GM18520 (cell line): ENCODE measurements around the gene KRT222.

Experiments
- ATAC-seq: cut with Tn5 transposase; IDR thresholded peaks from one replicate; pipeline ENCODE4 v1.9.1; 2021; ENCODE audit not compliant: unreplicated experiment

The KRT222 gene

DNA sequence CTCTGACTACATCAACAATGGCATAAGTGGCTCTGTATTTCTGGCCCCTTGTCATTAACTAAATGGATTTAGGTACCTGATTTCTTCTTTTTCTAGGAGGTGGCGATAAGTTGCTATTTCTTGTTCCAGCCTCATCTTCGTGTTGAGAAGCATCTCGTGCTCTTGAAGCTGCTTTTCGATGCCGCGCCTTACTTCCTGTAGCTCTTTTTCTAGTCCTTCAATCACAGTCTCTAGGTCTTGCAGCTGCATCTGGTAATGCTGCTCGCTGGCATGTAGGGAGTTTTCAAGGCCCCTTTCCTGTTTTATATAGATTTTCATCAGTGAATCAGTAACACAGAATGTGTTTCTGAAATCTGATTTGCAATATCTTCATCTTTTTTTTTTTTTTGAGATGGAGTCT lies 5.1 kb downstream of the KRT222 start:
- ATAC-seq: no peak

DNA sequence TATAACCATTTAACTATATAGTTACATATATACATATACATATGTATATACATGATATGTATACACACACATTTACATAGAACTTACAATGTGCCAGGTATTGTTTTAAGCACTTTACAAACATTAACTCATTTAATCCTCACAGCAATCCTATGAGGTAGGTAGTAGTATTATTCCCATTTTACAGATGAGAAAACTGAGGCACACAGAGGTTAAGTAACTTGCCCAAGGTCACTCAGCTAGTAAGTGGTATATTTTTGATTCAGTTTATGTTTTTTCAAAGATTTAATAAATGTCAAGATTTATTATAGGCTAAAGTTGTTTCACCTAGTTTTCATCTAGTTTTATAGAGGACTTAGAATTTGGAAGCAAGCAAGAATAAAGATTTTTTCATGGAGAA lies 6.6 kb downstream of the KRT222 start:
- no peak for ATAC-seq

DNA sequence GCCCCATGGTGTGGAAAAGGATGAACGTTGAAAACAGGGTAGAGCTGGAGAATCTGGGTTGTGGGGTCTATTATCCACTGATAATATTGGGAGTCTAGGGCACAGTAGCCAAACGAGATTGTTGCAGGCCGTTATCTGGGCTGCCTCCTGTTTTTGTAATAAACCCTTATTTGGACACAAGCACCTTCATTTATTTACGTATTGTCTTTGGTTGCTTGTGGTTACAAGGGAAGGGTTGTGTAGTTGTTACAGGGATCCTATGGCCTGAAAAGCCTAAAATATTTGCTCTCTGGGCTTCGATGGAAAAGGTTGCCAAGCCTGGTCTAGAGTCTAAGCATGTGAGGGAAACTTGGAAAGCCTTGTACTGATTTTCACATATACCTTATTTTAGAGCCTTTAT lies 13.0 kb downstream of the KRT222 start:
- ATAC-seq: no peak

DNA sequence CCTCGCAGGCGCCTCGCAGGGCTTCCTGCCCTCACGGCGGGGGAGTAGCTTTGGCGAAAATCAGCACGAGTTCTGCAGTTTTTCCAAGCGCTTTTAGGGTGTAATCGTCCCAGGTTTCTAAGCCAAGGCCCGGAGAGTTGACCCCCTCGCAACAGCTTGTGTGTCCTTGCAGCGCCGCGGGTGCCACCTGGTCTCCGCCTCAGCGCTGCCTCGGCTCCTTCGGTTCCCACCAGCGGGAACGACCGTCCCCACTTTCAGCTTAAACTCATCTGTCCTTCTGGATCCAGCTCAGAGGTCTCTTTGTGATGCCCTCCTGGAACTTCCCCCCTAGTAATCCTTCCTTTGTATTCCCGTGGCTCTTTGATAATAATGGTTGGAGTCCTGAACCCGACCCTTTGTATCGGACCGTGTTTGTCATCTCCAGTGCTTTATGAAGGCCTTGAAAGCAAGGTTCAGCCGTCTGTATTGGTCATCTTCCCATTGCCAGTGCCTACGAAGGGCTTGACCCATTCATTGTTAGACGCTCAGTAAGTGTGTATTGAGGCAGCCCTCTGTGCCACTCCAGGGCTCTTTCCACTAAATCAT lies 16.5 kb downstream of the KRT222 start:
- ATAC-seq: no peak

DNA sequence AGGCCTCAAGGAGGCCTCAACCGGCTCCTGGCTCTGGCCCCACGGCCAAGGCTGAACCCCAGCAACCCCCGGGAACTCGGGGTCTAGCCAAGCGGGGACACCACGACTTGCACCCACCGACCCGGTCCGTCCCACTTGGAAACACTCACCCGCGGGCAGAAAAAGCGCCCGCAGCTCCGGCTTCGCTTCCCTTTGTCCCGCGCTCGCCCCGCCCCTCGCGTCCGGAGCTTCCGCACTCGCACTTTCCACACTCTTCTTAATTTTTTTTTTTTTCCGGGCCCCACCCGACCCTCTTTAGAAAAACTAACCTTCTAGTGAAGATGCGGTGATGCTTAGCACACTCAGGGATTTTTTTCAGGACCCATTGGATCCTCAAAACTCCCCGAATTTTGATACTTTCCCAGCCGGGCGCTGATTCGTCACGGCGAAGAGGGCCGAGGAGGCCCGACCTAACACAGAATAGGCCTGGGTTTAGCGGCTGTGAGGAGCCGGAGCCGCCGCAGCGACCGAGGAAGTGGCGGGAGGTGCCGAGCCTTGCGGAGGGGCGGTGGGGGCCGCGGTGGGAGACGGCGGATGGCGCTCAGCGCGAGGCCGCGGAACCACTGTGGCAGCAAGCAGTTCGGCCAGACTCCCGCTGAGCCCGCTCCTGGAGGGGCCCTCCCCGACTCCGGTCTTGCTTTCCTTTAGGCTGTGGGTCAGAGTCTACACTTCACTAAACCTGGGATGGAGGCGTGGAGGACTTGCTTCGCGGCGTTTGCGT lies 17.2 kb downstream of the KRT222 start, which contains the start of gene SMARCE1:
SMARCE1 (minus strand) TSS at position 195 of the 760 bp plus-strand sequence. CDS start 2,016 bp downstream, outside the sequence.
- ATAC-seq: no peak

DNA sequence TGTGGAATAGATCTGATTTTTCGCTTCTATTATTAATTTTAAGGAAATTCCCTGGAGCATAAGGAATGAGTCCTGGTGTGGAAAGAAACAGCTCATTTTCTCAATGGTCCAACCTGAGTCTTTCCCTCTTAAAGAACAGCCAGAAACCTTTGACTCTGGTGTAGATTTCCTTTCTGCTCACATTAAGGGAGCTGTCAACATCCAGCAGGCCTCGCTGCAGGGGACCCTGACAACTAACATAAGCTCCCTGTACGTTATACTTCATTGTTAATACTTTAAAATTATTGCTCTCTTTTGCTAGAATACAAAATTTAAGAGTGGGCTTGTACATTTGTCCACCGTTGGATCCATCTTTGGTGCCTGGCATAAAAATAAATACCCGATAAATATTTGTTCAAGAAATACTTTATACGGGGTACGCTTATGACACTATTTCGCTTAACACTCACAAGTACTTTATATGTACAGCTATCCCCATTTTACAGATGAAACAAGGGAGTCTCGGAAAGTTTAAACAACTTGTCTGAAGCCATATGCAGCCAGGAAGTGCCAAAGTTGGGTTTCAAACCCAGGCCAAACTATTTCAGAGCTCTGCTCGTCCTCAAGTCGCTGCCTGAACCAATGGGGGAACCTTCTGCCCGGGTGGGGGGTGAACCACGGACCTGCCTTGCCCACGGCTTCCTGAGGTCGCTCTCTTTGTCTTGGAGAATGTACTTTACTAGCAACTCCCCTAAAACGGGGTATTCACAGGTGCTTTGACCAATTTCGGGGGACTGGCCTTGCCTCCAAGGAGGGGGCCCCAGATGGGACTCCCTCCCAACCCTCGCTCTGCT lies 18.0 kb downstream of the KRT222 start:
- ATAC-seq: no peak

DNA sequence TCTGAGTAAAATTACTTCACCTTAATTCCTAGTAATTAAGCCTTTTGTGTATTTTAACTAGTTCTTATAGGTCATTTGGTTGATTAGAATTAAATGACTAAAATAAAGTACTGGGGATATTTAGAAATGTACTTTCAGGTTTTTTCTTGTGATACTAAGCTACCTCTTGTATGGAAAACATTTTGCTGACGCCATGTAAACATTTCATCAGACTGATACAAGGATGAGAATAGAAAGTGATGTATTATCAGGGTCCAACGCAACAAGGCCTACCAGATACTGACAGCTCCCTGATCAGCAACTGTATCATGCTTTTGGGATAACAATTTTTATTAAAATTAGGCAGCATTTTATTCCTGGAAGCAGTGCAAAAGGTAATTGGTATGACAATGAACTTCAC lies 19.0 kb downstream of the KRT222 start:
- no peak for ATAC-seq

DNA sequence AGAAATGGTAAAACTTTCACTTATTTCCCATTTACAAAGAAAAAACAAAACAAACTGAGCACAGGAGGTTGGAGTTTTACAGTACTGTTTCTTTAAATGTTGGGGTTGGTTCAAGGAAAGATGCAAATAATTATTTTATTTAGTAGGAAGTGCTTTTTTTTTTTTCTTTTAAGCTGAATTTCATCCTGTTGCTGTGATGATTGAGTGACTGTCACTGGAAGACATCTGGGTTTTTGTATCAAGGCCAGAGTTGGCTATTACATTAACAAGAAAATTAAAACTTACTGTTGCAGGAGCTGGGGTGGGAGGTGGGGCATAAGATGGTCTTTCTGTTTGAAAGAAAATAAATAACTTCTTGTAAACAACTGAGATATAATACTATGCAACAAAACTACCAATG lies 19.7 kb downstream of the KRT222 start:
- ATAC-seq: no peak

DNA sequence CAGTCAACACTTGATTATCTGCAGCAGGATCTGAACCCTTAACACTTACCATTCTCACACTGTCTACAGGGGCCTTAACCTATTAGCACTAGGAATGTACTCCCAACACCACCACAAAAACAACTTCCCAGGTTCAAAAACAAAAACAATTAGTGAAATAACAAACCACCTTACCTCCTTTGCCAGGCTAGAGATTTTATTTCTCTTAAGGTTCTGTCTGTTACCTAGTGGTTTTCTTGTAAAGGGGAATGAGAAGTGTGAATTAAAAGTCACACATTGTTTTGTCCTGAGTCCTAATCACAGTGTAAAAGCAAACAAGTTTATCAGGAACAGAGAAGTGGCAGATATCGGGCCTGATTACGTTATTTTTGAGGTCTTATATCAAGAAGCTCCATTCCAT lies 27.0 kb downstream of the KRT222 start:
- no peak for ATAC-seq

DNA sequence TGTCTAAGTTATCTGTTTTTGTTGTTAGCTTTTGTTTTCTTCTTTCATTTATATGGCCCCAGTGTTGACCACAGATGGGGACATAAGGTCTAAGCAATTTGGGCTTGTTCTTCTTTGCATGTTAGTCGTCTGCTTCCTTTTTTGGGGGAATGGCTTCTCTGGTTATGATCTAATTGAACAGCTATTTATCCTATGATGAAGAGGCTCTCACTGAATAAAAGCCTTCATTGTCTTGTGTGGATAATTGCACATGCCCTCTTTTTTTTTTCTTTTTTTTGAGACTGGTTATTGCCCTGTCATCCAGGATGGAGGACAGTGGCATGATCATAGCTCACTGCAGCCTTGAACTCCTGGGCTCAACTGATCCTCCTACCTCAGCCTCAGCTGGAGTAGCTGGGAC lies 31.1 kb downstream of the KRT222 start:
- no peak for ATAC-seq

DNA sequence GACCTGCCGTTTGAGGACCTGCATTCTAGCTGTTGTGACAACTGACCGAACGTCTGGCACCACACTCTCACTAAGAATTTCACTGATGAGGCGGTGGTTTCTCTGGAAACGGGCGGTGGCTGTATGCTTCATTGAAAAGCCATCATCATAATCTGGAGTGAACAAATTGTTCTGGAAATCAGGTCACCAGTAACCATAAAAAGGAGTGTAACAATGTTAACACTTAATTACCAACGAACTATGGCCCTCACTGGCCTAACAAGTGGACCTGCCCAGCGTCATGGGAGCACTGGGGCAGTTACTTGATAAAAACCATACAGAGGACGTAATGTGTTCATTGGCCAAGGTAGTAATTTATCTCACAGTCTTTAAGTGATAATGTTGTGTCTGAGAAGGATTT lies 32.8 kb downstream of the KRT222 start:
- ATAC-seq: no peak

DNA sequence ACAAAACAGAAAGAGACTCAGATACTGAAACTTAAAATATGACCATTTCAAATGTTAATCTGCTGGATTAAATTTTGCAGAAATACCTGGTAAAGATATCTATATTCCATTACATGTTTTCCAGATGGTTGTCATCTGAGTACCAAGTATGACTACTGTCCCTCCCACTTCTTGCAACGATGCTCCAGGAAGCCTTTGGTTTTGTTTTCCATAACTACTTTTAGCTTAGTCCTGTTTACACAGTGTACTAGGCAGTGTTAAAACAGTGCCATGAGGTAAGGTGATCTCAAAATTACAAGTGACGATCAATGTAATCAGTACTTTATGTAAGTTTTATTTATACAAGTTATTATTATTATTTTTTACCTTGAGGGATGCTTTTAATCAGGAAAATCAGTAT lies 35.1 kb downstream of the KRT222 start:
- no peak for ATAC-seq

DNA sequence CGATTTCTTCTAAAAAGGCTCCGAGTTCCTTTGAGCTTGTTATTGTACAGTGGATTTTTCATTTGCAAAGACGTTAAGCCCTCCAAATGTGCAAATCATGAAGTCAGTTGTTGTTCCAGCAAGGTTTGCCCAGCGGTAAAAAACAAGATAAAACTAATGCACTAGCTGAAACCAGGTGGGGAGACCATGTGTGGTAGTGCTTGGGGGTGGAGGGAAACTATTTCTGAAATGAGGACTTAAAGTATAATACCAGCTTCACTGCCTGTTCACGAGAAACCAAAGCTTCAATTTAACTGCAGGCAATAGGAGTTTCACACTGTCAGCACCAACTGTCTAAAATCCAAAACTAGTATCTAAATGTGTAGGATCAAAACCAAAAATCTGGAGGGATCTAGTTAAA lies 39.7 kb downstream of the KRT222 start:
- no peak for ATAC-seq

DNA sequence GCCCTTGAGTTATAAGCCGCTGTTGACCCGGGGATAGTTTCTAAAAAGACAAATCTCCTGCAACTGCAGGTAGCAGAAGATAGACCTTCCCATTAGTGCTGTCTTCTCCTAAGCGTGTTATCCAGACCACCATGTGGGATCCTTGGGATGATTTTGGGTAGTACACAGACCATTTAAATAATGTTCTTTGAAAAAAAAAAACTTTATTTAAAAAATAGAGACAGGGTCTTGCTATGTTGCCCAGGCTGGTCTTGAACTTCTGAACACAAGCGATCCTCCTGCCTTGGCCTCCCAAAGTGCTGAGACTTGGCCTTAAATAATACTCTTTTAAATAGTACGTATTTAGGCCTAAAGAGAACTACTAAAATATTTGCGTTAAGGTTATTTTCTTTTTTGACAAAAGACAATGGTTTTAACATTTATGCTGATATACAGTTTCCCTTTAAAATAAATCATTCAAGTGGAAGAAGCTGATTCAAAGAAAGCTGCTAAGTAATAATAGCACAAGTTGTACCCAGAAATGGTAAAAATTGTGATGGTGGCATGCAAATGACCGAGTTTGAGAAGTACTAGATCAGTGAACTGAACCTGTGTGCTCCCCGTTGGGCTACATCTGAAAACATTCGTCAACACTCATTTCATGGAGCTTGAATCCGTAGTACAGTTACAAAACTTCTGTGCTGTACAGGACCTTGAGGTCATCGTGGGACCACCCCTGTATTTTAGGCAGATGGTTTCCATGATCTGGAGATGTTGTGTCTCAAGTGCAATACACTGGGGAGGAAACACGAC lies 41.4 kb downstream of the KRT222 start:
- no peak for ATAC-seq

DNA sequence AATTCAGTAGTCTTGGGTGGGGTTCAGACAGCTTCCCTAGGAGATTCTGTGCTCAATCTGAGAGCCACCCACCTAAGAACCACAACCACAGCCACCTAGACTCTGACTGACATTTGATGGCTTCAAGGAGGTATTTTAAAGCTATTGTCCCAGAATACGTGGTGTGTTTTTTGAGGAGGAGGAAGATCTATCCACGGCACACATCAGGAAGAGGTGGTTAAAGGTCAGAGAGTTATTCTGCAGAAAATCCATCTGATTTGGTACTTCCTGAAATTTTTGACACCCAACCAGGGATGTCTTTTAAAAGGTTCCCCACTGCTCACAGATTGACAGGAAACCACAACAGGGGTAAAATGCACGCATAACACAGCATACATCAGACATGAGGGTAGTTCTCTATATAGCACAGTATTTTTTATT lies 42.5 kb downstream of the KRT222 start:
- ATAC-seq: no peak

DNA sequence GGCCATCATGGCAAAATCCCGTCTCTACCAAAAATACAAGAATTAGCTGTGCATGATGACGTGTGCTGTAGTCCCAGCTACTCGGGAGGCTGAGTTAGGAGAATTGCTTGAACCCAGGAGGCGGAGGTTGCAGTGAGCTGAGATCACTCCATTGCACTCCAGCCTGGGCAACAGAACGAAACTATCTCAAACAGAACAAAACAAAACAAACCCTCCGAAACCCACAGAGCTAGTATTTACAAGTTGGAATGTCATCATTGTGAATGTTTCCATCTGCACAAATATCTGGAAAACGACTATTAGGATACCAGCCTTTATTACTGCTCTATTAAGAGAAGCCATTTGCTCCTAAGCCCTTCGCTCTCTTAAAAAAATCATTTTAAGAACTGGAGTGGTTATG lies 43.4 kb downstream of the KRT222 start:
- ATAC-seq: no peak

DNA sequence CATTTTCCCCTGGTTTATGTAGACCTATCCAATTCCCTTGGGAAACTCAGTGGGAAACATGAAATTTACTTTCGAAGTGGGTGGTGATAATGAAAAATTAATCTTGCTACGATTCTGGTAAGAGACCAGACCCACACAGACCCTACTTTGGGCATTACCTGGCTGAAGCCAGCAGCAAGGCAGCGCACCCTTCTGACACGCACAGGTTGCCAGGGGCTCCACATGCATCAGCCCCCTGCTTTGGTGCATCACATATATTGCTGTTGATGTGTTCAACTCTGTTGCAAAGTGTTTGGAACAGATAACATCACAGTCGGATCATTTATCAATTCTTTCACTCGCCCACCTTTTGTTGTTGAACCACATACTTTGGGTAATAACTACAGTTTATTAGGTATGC lies 44.0 kb downstream of the KRT222 start:
- ATAC-seq: no peak

DNA sequence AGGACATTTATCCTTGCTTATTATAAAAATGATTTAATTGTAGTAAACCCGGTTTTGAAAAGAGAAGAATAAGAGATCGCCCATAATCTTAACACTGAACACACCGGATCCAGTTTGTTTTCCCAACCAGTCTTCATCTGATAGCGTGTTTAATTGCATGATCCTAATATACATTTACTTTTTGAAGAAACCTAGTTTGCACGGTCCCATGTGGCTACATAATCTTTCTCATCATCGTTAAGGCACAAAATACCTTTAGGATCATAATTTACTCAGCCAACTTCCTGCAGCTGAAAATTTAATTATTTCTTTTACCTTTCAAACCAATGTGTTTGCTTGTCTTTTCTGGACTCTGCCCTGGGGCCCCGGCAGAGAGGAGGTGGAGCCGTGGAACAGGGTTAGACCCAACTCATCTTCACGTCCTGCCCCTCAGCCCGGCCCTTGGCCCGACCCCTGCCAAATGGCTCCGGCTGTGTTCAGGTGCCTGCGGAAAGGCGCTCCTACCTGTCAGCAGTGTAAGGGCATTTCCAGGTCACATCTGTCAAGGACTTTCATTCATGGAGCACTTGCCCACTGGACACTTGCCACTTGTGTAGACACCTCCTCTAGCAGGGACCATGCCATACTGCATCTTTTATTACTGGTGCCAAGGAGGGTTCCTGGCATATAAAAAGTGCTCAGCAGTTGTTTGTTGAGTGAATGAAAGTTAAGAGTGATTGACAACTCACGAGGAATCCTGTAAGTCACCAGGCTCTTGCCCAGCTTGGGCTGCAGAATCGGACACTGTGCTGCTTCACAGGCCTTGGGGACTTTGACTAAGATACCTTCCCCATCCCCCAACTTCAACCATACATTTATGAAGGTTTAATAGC lies 46.0 kb downstream of the KRT222 start:
- ATAC-seq: no peak

DNA sequence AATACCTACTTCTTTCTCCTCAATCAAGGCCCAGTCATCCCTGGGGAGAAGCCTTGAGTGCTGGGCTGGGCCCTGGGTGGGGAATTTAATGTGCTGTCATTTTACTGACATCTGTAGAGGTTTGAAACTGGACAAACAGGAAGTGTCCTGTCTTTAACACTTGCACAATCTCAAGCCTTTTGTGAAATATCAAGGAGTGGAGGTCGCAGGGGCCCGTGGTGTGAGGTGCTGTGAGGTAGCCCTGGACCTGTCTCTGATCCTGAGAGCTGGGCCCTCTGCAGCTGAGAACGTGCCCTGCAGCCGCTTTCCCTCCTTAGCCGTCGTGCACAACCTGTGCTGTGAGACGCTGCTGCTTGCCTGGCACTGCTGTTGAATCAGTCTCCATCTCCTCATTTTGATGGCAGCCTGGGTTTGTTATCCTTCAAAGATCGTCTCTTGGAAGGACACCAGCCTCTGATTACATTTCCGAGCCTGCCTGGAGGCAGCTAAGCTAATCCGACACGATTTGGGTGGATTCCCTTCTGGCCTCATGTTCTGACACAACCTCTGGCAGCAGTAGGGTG lies 47.2 kb downstream of the KRT222 start:
- ATAC-seq: no peak

DNA sequence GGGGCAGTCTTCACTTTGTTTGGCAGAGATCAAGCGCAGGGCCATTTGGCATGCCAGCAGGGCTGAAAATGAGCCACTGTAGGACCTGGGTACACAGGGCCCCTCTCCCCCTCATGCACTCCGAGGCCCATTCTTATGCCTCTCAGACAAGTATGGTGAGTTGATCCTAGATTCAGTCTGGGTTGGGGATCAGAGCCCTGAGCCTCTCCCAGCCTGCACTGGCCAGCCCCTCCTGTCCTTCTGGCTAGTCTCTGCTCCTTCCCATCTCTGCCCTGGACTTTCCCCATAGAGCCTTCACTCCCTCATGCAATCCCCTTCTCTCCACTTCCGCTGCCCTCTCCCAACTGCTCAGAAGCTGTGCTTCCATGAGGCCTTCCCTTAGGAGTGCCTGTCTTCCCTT lies 48.4 kb downstream of the KRT222 start:
- ATAC-seq: no peak
